Endothelial cell of umbilical vein (primary cell): Measurements from ENCODE around the gene RAP1GDS1.

ENCODE experiments used
- CTCF ChIP-seq, 2 donors: IDR thresholded peaks; 1 replicate in 1 of 2; 2 replicates in 1 of 2; pipeline ENCODE4 v1.5.1; 2011; ENCODE audit warnings: low read length in 2 of 2, mild to moderate bottlenecking in 2 of 2, moderate library complexity in 2 of 2, control low read depth in 1 of 2, inconsistent platforms in 1 of 2, low read depth in 1 of 2; ENCODE audit not compliant: insufficient read depth in 1 of 2; ENCODE audit errors: extremely low read depth in 1 of 2
- EZH2 ChIP-seq: IDR thresholded peaks from 2 replicates; pipeline ENCODE4 v1.6.1; 2012; ENCODE audit warnings: borderline replicate concordance, low read depth, mild to moderate bottlenecking, moderate library complexity, low read length, inconsistent platforms; ENCODE audit not compliant: severe bottlenecking
- POLR2A ChIP-seq: IDR thresholded peaks from 2 replicates; pipeline ENCODE4 v1.6.1; 2012; ENCODE audit warnings: low read depth, mild to moderate bottlenecking, control low read depth, low read length
- POLR2AphosphoS5 ChIP-seq: IDR thresholded peaks from 2 replicates; pipeline ENCODE4 v1.6.1; 2012; ENCODE audit warnings: low read depth, mild to moderate bottlenecking, control low read depth, low read length, moderate library complexity; ENCODE audit not compliant: insufficient read depth

- TF ChIP-seq POLR2A: no peak
- no peak for TF ChIP-seq CTCF (IDR thresholded peaks at IDR 0.05; ENCODE audit: extremely low read depth in 1 of 2, insufficient read depth in 1 of 2, low read depth in 1 of 2, low read length in 2 of 2)
- TF ChIP-seq POLR2AphosphoS5: no peak
- TF ChIP-seq EZH2: no peak
These were observed 229.1 kb downstream of the RAP1GDS1 start for GRCh38 chr4:98490251-98490650.
